ENCODE measurements around the gene AMN1. TPM values are rescaled to one million over a fixed set of nuclear protein-coding genes. Genes with fewer than 3 reads are reported as not detected.
"Not testable (repeated sequence)": the region's sequence is repeated elsewhere in the genome, so short reads cannot be mapped to it uniquely, and the experiment has no call there.

The AMN1 gene
- total and polyA plus RNA-seq, 2 of the 13 experiments (the other 11 are each of a cell fraction or from before 2014, with no cell fraction given) = 7.5 to 26.5 TPM

DNA sequence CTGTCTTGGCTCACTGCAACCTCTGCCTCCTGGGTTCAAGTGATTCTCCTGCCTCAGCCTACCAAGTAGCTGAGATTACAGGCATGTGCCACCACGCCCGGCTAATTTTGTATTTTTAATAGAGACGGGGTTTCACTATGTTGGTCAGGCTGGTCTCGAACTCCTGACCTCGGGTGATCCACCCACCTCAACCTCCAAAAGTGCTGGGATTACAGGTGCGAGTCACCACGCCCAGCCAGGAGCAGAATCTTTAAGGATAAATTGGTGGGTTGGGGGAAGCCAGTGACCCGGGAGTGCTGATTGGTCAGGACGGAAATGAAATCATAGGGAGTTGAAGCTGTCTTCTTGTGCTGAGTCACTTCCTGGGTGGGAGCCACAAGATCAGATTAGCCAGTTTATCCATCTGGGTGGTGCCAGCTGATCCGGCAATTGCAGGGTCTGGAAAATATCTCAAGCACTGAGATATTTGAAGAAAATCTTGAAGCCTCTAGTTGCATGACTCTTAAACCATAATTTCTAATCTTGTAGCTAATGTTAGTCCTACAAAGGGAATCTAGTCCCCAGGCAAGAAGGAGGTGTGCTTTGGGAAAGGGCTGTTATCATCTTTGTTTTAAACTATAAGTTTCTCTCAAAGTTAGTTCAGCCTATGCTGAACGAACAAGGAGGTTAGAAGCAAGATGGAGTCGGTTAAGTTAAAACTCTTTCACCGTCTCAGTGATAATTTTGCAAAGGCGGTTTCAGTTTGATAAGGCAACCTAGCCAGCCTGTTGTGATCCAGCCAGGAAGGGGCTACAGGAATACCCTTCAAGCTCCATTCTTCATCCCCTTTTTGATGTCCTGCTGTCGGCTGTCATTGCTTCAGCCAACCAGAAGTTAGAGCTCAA lies 5.0 kb upstream of the AMN1 start:
- FAIRE-seq; H4K20me1 ChIP-seq (ENCODE audit: insufficient read depth, low read length); H3K27ac ChIP-seq (ENCODE audit: extremely low read length, insufficient read depth, low read length); H3K9ac ChIP-seq (ENCODE audit: insufficient read depth, low read depth, low read length); H3K79me2 ChIP-seq (ENCODE audit: insufficient read depth, low read length); BruUV-seq (replicated peaks); DNase-seq (ENCODE audit: low spot score); H3K4me3 ChIP-seq (replicated peaks in 1 of 3; ENCODE audit: insufficient read depth in 1 of 3, low read depth in 2 of 3, low read length in 3 of 3); H2AFZ ChIP-seq (ENCODE audit: low read length); in situ Hi-C loops (cut with HindIII; ENCODE audit: extremely low pct_ligation_motif_present, low pct_unique_long_range_greater_than_20kb); CTCF ChIA-PET (ENCODE audit: low intra/inter-chr PET ratio, low total read pairs); ATAC-seq; H3K36me3 ChIP-seq (replicated peaks in 1 of 2; ENCODE audit: control insufficient read depth in 1 of 2, insufficient read depth in 2 of 2, low read length in 2 of 2); H3K27me3 ChIP-seq (ENCODE audit: control insufficient read depth in 1 of 2, insufficient read depth in 2 of 2, low read length in 2 of 2); H3K4me2 ChIP-seq (ENCODE audit: low read depth, low read length); H3K9me3 ChIP-seq (ENCODE audit: low read length): not testable (repeated sequence)
- TF ChIP-seq FOSL2 (CRISPR knock-in tag; IDR thresholded peaks at IDR 0.05) = 0 out of 2 replicates have a peak, but pooled peaks have one; percentile 13
- POLR2A ChIA-PET = interaction anchor here (1.4 kb wide), 1 partner anchor 13 kb away, joined by 5 read pairs; no protein-coding TSS in a partner anchor
- intact Hi-C loops (cut with micrococcal nuclease; ENCODE audit: unreplicated experiment) = loop anchor here (2.0 kb wide), 1 partner anchor 121 kb away; no protein-coding TSS in a partner anchor
- WGBS (ENCODE audit: low lambda C conversion rate) = 90% methylated on average over 15 of the region's 15 CpGs
- peaks cover 39% of the 10 kb centered on the region for H3K4me1 ChIP-seq (ENCODE audit: insufficient read depth, low read length)

DNA sequence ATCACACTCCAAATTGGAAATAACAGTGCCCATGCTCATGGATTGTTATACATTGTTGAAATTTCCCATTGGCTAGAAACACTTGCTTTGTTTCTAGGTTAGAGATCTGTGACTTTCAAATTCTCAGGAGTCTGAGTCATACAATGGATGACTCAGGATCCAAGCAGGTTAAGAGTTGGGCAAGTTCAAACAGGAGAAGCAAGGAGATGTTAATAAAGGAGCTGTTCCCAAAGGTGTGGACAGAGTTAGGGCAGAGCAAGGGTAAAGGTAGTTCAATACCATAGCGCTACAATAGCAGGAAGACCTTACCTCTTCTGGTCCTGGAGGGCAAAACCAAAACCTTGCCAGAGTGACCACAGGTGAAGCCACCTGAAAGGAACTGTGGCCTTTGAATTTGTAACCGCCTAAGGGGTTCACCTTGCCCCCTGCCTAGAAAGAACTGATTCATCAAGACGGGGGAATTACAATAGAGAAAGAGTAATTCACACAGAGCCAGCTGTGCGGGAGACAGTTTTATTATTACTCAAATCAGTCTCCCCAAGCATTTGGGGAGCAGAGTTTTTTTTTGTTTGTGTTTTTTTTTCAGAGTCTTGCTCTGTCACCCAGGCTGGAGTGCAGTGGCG lies 4.2 kb upstream of the AMN1 start:
- Histone ChIP-seq H4K20me1 (ENCODE audit: insufficient read depth, low read length) (no peaks in the 10 kb centered on the region), H3K79me2 (ENCODE audit: insufficient read depth, low read length) (no peaks in the 10 kb centered on the region), H3K9me3 (ENCODE audit: low read length) (no peaks in the 10 kb centered on the region), H3K4me3 (replicated peaks in 1 of 3; ENCODE audit: insufficient read depth in 1 of 3, low read depth in 2 of 3, low read length in 3 of 3) (no peak overlapping the region), H3K27ac (ENCODE audit: extremely low read length, insufficient read depth, low read length) (peak overlapping the region; percentile 31), H2AFZ (ENCODE audit: low read length) (no peak overlapping the region), H3K4me1 (ENCODE audit: insufficient read depth, low read length) (peaks cover 41% of the 10 kb centered on the region), H3K9ac (ENCODE audit: insufficient read depth, low read depth, low read length) (no peak overlapping the region), H3K36me3 (replicated peaks in 1 of 2; ENCODE audit: control insufficient read depth in 1 of 2, insufficient read depth in 2 of 2, low read length in 2 of 2) (no peaks in the 10 kb centered on the region), H3K27me3 (ENCODE audit: control insufficient read depth in 1 of 2, insufficient read depth in 2 of 2, low read length in 2 of 2) (no peaks in the 10 kb centered on the region; a peak in 1 of 5 replicates), H3K4me2 (ENCODE audit: low read depth, low read length) (no peak overlapping the region)
- intact Hi-C loops (cut with micrococcal nuclease; ENCODE audit: unreplicated experiment) (loop anchor here (2.0 kb wide), 1 partner anchor 122 kb away; no protein-coding TSS in a partner anchor), in situ Hi-C loops (cut with HindIII; ENCODE audit: extremely low pct_ligation_motif_present, low pct_unique_long_range_greater_than_20kb) (no loop called here)
- FAIRE-seq (peak; percentile 39), DNase-seq (ENCODE audit: low spot score) (peak; percentile 70), ATAC-seq (no peak)
- CTCF ChIA-PET (ENCODE audit: low intra/inter-chr PET ratio, low total read pairs) = no interaction called here
- POLR2A ChIA-PET = interaction anchor here (1.5 to 1.7 kb wide), 2 partner anchors 16 to 18 kb away, joined by 6 to 8 read pairs; no protein-coding TSS in a partner anchor
- 80% methylated on average over 5 of the region's 5 CpGs for WGBS (ENCODE audit: low lambda C conversion rate)
- no TSS peak for BruUV-seq (replicated peaks)
- TF ChIP-seq ZSCAN29 (CRISPR knock-in tag; conservative IDR thresholded peaks at IDR 0.05) (no peak), KDM1A (CRISPR knock-in tag; IDR thresholded peaks at IDR 0.05) (no peak)
- TF ChIP-seq, protein P1, sequence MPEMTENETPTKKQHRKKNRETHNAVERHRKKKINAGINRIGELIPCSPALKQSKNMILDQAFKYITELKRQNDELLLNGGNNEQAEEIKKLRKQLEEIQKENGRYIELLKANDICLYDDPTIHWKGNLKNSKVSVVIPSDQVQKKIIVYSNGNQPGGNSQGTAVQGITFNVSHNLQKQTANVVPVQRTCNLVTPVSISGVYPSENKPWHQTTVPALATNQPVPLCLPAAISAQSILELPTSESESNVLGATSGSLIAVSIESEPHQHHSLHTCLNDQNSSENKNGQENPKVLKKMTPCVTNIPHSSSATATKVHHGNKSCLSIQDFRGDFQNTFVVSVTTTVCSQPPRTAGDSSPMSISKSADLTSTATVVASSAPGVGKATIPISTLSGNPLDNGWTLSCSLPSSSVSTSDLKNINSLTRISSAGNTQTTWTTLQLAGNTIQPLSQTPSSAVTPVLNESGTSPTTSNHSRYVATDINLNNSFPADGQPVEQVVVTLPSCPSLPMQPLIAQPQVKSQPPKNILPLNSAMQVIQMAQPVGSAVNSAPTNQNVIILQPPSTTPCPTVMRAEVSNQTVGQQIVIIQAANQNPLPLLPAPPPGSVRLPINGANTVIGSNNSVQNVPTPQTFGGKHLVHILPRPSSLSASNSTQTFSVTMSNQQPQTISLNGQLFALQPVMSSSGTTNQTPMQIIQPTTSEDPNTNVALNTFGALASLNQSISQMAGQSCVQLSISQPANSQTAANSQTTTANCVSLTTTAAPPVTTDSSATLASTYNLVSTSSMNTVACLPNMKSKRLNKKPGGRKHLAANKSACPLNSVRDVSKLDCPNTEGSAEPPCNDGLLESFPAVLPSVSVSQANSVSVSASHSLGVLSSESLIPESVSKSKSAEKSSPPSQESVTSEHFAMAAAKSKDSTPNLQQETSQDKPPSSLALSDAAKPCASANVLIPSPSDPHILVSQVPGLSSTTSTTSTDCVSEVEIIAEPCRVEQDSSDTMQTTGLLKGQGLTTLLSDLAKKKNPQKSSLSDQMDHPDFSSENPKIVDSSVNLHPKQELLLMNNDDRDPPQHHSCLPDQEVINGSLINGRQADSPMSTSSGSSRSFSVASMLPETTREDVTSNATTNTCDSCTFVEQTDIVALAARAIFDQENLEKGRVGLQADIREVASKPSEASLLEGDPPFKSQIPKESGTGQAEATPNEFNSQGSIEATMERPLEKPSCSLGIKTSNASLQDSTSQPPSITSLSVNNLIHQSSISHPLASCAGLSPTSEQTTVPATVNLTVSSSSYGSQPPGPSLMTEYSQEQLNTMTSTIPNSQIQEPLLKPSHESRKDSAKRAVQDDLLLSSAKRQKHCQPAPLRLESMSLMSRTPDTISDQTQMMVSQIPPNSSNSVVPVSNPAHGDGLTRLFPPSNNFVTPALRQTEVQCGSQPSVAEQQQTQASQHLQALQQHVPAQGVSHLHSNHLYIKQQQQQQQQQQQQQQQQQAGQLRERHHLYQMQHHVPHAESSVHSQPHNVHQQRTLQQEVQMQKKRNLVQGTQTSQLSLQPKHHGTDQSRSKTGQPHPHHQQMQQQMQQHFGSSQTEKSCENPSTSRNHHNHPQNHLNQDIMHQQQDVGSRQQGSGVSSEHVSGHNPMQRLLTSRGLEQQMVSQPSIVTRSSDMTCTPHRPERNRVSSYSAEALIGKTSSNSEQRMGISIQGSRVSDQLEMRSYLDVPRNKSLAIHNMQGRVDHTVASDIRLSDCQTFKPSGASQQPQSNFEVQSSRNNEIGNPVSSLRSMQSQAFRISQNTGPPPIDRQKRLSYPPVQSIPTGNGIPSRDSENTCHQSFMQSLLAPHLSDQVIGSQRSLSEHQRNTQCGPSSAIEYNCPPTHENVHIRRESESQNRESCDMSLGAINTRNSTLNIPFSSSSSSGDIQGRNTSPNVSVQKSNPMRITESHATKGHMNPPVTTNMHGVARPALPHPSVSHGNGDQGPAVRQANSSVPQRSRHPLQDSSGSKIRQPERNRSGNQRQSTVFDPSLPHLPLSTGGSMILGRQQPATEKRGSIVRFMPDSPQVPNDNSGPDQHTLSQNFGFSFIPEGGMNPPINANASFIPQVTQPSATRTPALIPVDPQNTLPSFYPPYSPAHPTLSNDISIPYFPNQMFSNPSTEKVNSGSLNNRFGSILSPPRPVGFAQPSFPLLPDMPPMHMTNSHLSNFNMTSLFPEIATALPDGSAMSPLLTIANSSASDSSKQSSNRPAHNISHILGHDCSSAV (CRISPR knock-in tag; IDR thresholded peaks at IDR 0.05; ENCODE audit: borderline replicate concordance) = no peak
- TF ChIP-seq, protein P2, sequence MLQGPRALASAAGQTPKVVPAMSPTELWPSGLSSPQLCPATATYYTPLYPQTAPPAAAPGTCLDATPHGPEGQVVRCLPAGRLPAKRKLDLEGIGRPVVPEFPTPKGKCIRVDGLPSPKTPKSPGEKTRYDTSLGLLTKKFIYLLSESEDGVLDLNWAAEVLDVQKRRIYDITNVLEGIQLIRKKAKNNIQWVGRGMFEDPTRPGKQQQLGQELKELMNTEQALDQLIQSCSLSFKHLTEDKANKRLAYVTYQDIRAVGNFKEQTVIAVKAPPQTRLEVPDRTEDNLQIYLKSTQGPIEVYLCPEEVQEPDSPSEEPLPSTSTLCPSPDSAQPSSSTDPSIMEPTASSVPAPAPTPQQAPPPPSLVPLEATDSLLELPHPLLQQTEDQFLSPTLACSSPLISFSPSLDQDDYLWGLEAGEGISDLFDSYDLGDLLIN (CRISPR knock-in tag; IDR thresholded peaks at IDR 0.05; ENCODE audit: borderline replicate concordance) = no peak

Data from HepG2 (cell line).